Calu3 (cell line): ENCODE data around the gene CYP4F22. TPM values are rescaled to one million over a fixed set of nuclear protein-coding genes. Genes with fewer than 3 reads are reported as not detected.

ENCODE experiments used
- BruUV-seq: library from RNA; stranded (reverse); fragments of 400-500 nt; replicated peaks from 2 replicates; lab custom pipeline; 2021; lab: Mats Ljungman, UMichigan
- CTCF ChIA-PET: fragments of 300-600 bp; sonication (Branson Sonifier 250); formaldehyde crosslinking; loops from one replicate; lab custom pipeline; 2022; ENCODE audit warnings: antibody characterized with exemption; lab: Charles Lee
- DNase-seq: peaks from one replicate; pipeline ENCODE4 v3.0.0; 2022
- H3K27ac Mint-ChIP-seq: one replicate; pipeline ENCODE4 v1.8.0; 2022; ENCODE audit warnings: mixed read lengths; ENCODE audit not compliant: unreplicated experiment
- H3K27me3 Mint-ChIP-seq: one replicate; pipeline ENCODE4 v1.8.0; 2022; ENCODE audit warnings: mixed read lengths; ENCODE audit not compliant: unreplicated experiment
- H3K36me3 Mint-ChIP-seq: one replicate; pipeline ENCODE4 v1.8.0; 2022; ENCODE audit warnings: mild to moderate bottlenecking, moderate library complexity, mixed read lengths; ENCODE audit not compliant: insufficient read depth, unreplicated experiment
- H3K4me1 Mint-ChIP-seq: one replicate; pipeline ENCODE4 v1.8.0; 2022; ENCODE audit warnings: mild to moderate bottlenecking, low read depth, mixed read lengths; ENCODE audit not compliant: unreplicated experiment
- H3K4me3 Mint-ChIP-seq: one replicate; pipeline ENCODE4 v1.8.0; 2022; ENCODE audit warnings: mild to moderate bottlenecking, low read depth, moderate library complexity, mixed read lengths; ENCODE audit not compliant: unreplicated experiment
- H3K9me3 Mint-ChIP-seq: one replicate; pipeline ENCODE4 v1.8.0; 2022; ENCODE audit warnings: low read depth, mixed read lengths; ENCODE audit not compliant: unreplicated experiment
- CTCF ChIP-seq: fragments of 200-600 bp; IDR thresholded peaks from one replicate; pipeline ENCODE4 v1.8.0; 2022; ENCODE audit warnings: antibody characterized with exemption; ENCODE audit not compliant: unreplicated experiment
- intact Hi-C: fragments of 100-400 bp; cut with micrococcal nuclease; formaldehyde crosslinking; loops from one replicate; pipeline ENCODE4 v1.10.0; 2022; ENCODE audit not compliant: unreplicated experiment
- total RNA-seq: library from RNA; stranded (reverse); gene quantifications from 2 replicates; pipeline ENCODE4 v1.2.3, GENCODE V29; 2022

The CYP4F22 gene
- total RNA-seq, 1 experiment from 2014 or later, result not detected

- no TSS peak for BruUV-seq
- intact Hi-C loops, result loop anchor here (1.0 to 10.0 kb wide), 3 partner anchors 77 to 402 kb away; partner anchors contain the start of gene PGLYRP2
- no peak overlapping the region for H3K27ac Mint-ChIP-seq
- no peaks in the 10 kb centered on the region for H3K9me3 Mint-ChIP-seq
- H3K36me3 Mint-ChIP-seq, result peaks cover 9% of the 10 kb centered on the region
- H3K4me1 Mint-ChIP-seq, result peaks cover 15% of the 10 kb centered on the region
- CTCF ChIA-PET, result interaction anchor here (1.6 kb wide), 1 partner anchor 77 kb away, joined by 5 read pairs; no protein-coding TSS in a partner anchor
- DNase-seq, result no peak
- H3K27me3 Mint-ChIP-seq, result peaks cover 14% of the 10 kb centered on the region
- peak overlapping the region; percentile 82 for H3K4me3 Mint-ChIP-seq
- TF ChIP-seq CTCF, result no peak
Measured at GRCh38 chr19:15556634-15557181, 48.4 kb downstream of the CYP4F22 start.

GRCh38 chr19:15557223-15557622 lies 48.9 kb downstream of the CYP4F22 start:
- H3K4me1 Mint-ChIP-seq, result peaks cover 15% of the 10 kb centered on the region
- no peaks in the 10 kb centered on the region for H3K9me3 Mint-ChIP-seq
- H3K4me3 Mint-ChIP-seq, result no peak overlapping the region
- CTCF ChIA-PET, result no interaction called here
- DNase-seq, result no peak
- no peak overlapping the region for H3K27ac Mint-ChIP-seq
- intact Hi-C loops, result loop anchor here (10.0 kb wide), 1 partner anchor 402 kb away; no protein-coding TSS in a partner anchor
- H3K36me3 Mint-ChIP-seq, result peaks cover 9% of the 10 kb centered on the region
- H3K27me3 Mint-ChIP-seq, result peaks cover 9% of the 10 kb centered on the region
- TF ChIP-seq CTCF, result no peak
- BruUV-seq, result no TSS peak

- H3K4me1 Mint-ChIP-seq, result peaks cover 23% of the 10 kb centered on the region
- no peaks in the 10 kb centered on the region for H3K36me3 Mint-ChIP-seq
- no peak for DNase-seq
- intact Hi-C loops, result no loop called here
- H3K4me3 Mint-ChIP-seq, result no peak overlapping the region
- H3K9me3 Mint-ChIP-seq, result no peaks in the 10 kb centered on the region
- no TSS peak for BruUV-seq
- peaks cover 17% of the 10 kb centered on the region for H3K27me3 Mint-ChIP-seq
- CTCF ChIA-PET, result no interaction called here
- TF ChIP-seq CTCF, result no peak
- no peak overlapping the region for H3K27ac Mint-ChIP-seq
Measured at GRCh38 chr19:15562145-15562544, 53.8 kb downstream of the CYP4F22 start.

- H3K4me1 Mint-ChIP-seq, result peaks cover 23% of the 10 kb centered on the region
- no peak overlapping the region for H3K27ac Mint-ChIP-seq
- peaks cover 22% of the 10 kb centered on the region for H3K27me3 Mint-ChIP-seq
- CTCF ChIA-PET, result no interaction called here
- H3K4me3 Mint-ChIP-seq, result peak overlapping the region; percentile 36
- H3K36me3 Mint-ChIP-seq, result no peaks in the 10 kb centered on the region
- DNase-seq, result peak; percentile 49
- TF ChIP-seq CTCF, result no peak
- BruUV-seq, result no TSS peak
- intact Hi-C loops, result no loop called here
- no peaks in the 10 kb centered on the region for H3K9me3 Mint-ChIP-seq
Measured at GRCh38 chr19:15562861-15563260, 54.5 kb downstream of the CYP4F22 start.
